Natural killer cell (primary cell): ENCODE results near the gene FRAS1. TPM values are rescaled to one million over a fixed set of nuclear protein-coding genes. Genes with fewer than 3 reads are reported as not detected.

Experiments used
- ATAC-seq, 3 donors: fragments of 150-1000 bp in 2 of 3; fragments of 200-7000 bp in 1 of 3; cut with Tn5 transposase; 1 replicate in 1 of 3; 2 replicates in 2 of 3; pipeline ENCODE4 v1.10.0; 2021; ENCODE audit warnings: mild to moderate bottlenecking in 2 of 3, moderate library complexity in 2 of 3
- DNase-seq, 2 donors: peaks; one replicate each; pipeline versions ENCODE4 v3.0.0 to v3.0.0-alpha.2; 2013 to 2021; ENCODE audit warnings: mixed read lengths in 1 of 2
- H3K27ac ChIP-seq: one replicate; pipeline ENCODE4 v1.5.1; 2013; ENCODE audit warnings: mild to moderate bottlenecking, low read length
- H3K27me3 ChIP-seq: one replicate; pipeline ENCODE4 v1.6.1; 2013; ENCODE audit warnings: low read length; ENCODE audit not compliant: control insufficient read depth, insufficient read depth
- H3K36me3 ChIP-seq: one replicate; pipeline ENCODE4 v1.6.1; 2013; ENCODE audit warnings: low read length; ENCODE audit not compliant: control insufficient read depth, insufficient read depth
- H3K4me1 ChIP-seq: one replicate; pipeline ENCODE4 v1.6.1; 2013; ENCODE audit warnings: low read length; ENCODE audit not compliant: control insufficient read depth, insufficient read depth
- H3K4me3 ChIP-seq: one replicate; pipeline ENCODE4 v1.5.1; 2013; ENCODE audit warnings: low read length
- H3K9me3 ChIP-seq: one replicate; pipeline ENCODE4 v1.6.1; 2013; ENCODE audit warnings: low read length; ENCODE audit not compliant: control insufficient read depth, insufficient read depth
- H3K27ac Mint-ChIP-seq, 2 donors: one replicate each; pipeline ENCODE4 v1.8.0; 2022; ENCODE audit warnings: mild to moderate bottlenecking in 2 of 2, mixed read lengths in 2 of 2, moderate library complexity in 1 of 2
- H3K27me3 Mint-ChIP-seq, 2 donors: one replicate each; pipeline ENCODE4 v1.8.0; 2022; ENCODE audit warnings: low read depth in 2 of 2, mixed read lengths in 2 of 2
- H3K36me3 Mint-ChIP-seq: one replicate; pipeline ENCODE4 v1.8.0; 2022; ENCODE audit warnings: mixed read lengths
- H3K4me1 Mint-ChIP-seq, 2 donors: one replicate each; pipeline ENCODE4 v1.8.0; 2022; ENCODE audit warnings: mixed read lengths in 2 of 2
- H3K4me3 Mint-ChIP-seq: one replicate; pipeline ENCODE4 v1.8.0; 2022; ENCODE audit warnings: mild to moderate bottlenecking, moderate library complexity, mixed read lengths
- H3K9me3 Mint-ChIP-seq, 2 donors: one replicate each; pipeline ENCODE4 v1.8.0; 2022; ENCODE audit warnings: mixed read lengths in 2 of 2
- CTCF ChIP-seq: fragments of 200-600 bp; IDR thresholded peaks from one replicate; pipeline ENCODE4 v1.8.0; 2022; ENCODE audit warnings: antibody characterized with exemption
- WGBS: methylation state at CpG from one replicate; pipeline ENCODE4 v1.1.7; 2013; ENCODE audit warnings: missing lambda C conversion rate; ENCODE audit not compliant: insufficient coverage; 5-methylcytosine and 5-hydroxymethylcytosine counted together
- intact Hi-C: fragments of 100-400 bp; cut with micrococcal nuclease; formaldehyde crosslinking; loops from one replicate; pipeline ENCODE4 v1.14.2; 2022
- total RNA-seq, 4 donors: library from RNA; stranded (reverse); fragments of 120-200 nt in 1 of 4; gene quantifications; one replicate each; pipeline versions ENCODE4 v1.2.3 to v1.2.4, GENCODE V29; 2013 to 2022

The FRAS1 gene
- total RNA-seq, 3 donors from 2014 or later (not counting 1 experiment from before 2014, with no cell fraction given), result 0.15 to 0.31 TPM; not detected in 1

DNA sequence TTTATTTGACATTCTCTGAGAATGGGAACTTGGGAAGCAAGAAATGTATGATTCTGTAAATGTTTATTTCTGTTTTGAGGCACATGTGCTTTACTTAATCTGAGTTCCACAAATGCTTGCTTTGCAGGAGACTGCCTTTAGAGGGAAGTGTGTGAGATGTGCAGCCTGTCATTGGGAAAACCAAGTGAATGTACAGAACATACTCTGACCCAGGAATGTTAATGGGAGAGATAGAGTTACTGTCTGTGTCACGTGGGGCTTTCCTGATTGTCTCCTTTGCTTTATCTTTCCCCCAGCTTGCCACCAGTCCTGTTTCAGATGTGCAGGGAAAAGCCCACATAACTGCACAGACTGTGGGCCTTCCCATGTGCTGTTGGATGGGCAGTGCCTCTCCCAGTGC is 275.9 kb downstream of the FRAS1 start:
- Mint-ChIP-seq H3K27me3 (peaks cover 7 to 29% of the 10 kb centered on the region in 2 donors), H3K9me3 (no peaks in the 10 kb centered on the region), H3K36me3 (no peaks in the 10 kb centered on the region), H3K4me1 (no peaks in the 10 kb centered on the region), H3K4me3 (no peak overlapping the region), H3K27ac (no peak overlapping the region)
- H3K9me3 ChIP-seq, result no peaks in the 10 kb centered on the region
- H3K36me3 ChIP-seq, result no peaks in the 10 kb centered on the region
- intact Hi-C loops, result no loop called here
- H3K4me3 ChIP-seq, result no peak overlapping the region
- no peak overlapping the region for H3K27ac ChIP-seq
- DNase-seq (no peak), ATAC-seq (no peak)
- WGBS, result 75% methylated on average over 1 of the region's 1 CpG
- H3K27me3 ChIP-seq, result no peaks in the 10 kb centered on the region
- no peaks in the 10 kb centered on the region for H3K4me1 ChIP-seq
- TF ChIP-seq CTCF, result no peak

GRCh38 chr4:78336093-78336943 is 279.2 kb downstream of the FRAS1 start:
- Histone ChIP-seq H3K36me3 (no peaks in the 10 kb centered on the region), H3K27ac (no peak overlapping the region), H3K4me1 (no peaks in the 10 kb centered on the region), H3K4me3 (no peak overlapping the region), H3K9me3 (no peaks in the 10 kb centered on the region), H3K27me3 (no peaks in the 10 kb centered on the region)
- Mint-ChIP-seq H3K36me3 (no peaks in the 10 kb centered on the region), H3K4me1 (no peaks in the 10 kb centered on the region), H3K4me3 (no peak overlapping the region), H3K9me3 (no peaks in the 10 kb centered on the region), H3K27ac (no peak overlapping the region), H3K27me3 (peaks cover 12 to 43% of the 10 kb centered on the region in 2 donors)
- intact Hi-C loops, result no loop called here
- no peak for TF ChIP-seq CTCF
- WGBS, result 74% methylated on average over 2 of the region's 4 CpGs
- ATAC-seq, result no peak
- DNase-seq, result no peak

- intact Hi-C loops, result no loop called here
- Mint-ChIP-seq H3K27ac (no peak overlapping the region), H3K36me3 (no peaks in the 10 kb centered on the region), H3K4me1 (no peaks in the 10 kb centered on the region), H3K4me3 (no peak overlapping the region), H3K9me3 (no peaks in the 10 kb centered on the region), H3K27me3 (peaks cover 7 to 40% of the 10 kb centered on the region in 2 donors)
- ATAC-seq (no peak), DNase-seq (no peak)
- Histone ChIP-seq H3K4me1 (no peaks in the 10 kb centered on the region), H3K4me3 (no peak overlapping the region), H3K27ac (no peak overlapping the region), H3K9me3 (no peaks in the 10 kb centered on the region), H3K27me3 (no peaks in the 10 kb centered on the region), H3K36me3 (no peaks in the 10 kb centered on the region)
- no peak for TF ChIP-seq CTCF
- 85% methylated on average over 9 of the region's 9 CpGs for WGBS
Measured at GRCh38 chr4:78337244-78338020, 280.3 kb downstream of the FRAS1 start.
